ENCODE data around the gene EXOC4. TPM values are rescaled to one million over a fixed set of nuclear protein-coding genes. Genes with fewer than 3 reads are reported as not detected.

EXOC4 gene
- total RNA-seq, 1 donor from 2014 or later, result 67.7 TPM

GRCh38 chr7:133820584-133820983 lies 567.7 kb downstream of the EXOC4 start:
- Mint-ChIP-seq H3K27ac (ENCODE audit: unreplicated experiment) (peak overlapping the region; percentile 68), H3K9me3 (ENCODE audit: low read depth) (no peaks in the 10 kb centered on the region), H3K27me3 (ENCODE audit: low read depth) (no peaks in the 10 kb centered on the region), H3K36me3 (ENCODE audit: low read depth) (peaks cover 4% of the 10 kb centered on the region), H3K4me3 (ENCODE audit: unreplicated experiment) (no peak overlapping the region), H3K4me1 (ENCODE audit: low read depth) (peaks cover 10% of the 10 kb centered on the region)
- no peak for TF ChIP-seq CTCF (IDR thresholded peaks at IDR 0.05)
- DNase-seq (ENCODE audit: low spot score), result no peak

- DNase-seq (ENCODE audit: low spot score), result no peak
- Mint-ChIP-seq H3K9me3 (ENCODE audit: low read depth) (no peaks in the 10 kb centered on the region), H3K4me1 (ENCODE audit: low read depth) (peaks cover 7% of the 10 kb centered on the region), H3K36me3 (ENCODE audit: low read depth) (peaks cover 4% of the 10 kb centered on the region), H3K4me3 (ENCODE audit: unreplicated experiment) (no peak overlapping the region), H3K27ac (ENCODE audit: unreplicated experiment) (no peak overlapping the region), H3K27me3 (ENCODE audit: low read depth) (no peaks in the 10 kb centered on the region)
- no peak for TF ChIP-seq CTCF (IDR thresholded peaks at IDR 0.05)
These were observed 568.3 kb downstream of the EXOC4 start for GRCh38 chr7:133821171-133821570.

GRCh38 chr7:133822001-133822641 lies 569.2 kb downstream of the EXOC4 start:
- Mint-ChIP-seq H3K9me3 (ENCODE audit: low read depth) (no peaks in the 10 kb centered on the region), H3K4me1 (ENCODE audit: low read depth) (peaks cover 7% of the 10 kb centered on the region), H3K36me3 (ENCODE audit: low read depth) (peaks cover 4% of the 10 kb centered on the region), H3K27ac (ENCODE audit: unreplicated experiment) (no peak overlapping the region), H3K4me3 (ENCODE audit: unreplicated experiment) (no peak overlapping the region), H3K27me3 (ENCODE audit: low read depth) (no peaks in the 10 kb centered on the region)
- no peak for TF ChIP-seq CTCF (IDR thresholded peaks at IDR 0.05)
- DNase-seq (ENCODE audit: low spot score), result no peak

GRCh38 chr7:133822868-133823552 lies 570.1 kb downstream of the EXOC4 start:
- no peaks in the 10 kb centered on the region for H3K9me3 Mint-ChIP-seq (ENCODE audit: low read depth)
- peaks cover 7% of the 10 kb centered on the region for H3K4me1 Mint-ChIP-seq (ENCODE audit: low read depth)
- H3K27me3 Mint-ChIP-seq (ENCODE audit: low read depth), result no peaks in the 10 kb centered on the region
- peaks cover 4% of the 10 kb centered on the region for H3K36me3 Mint-ChIP-seq (ENCODE audit: low read depth)
- DNase-seq (ENCODE audit: low spot score), result no peak
- no peak for TF ChIP-seq CTCF (IDR thresholded peaks at IDR 0.05)
- H3K27ac Mint-ChIP-seq (ENCODE audit: unreplicated experiment), result no peak overlapping the region
- H3K4me3 Mint-ChIP-seq (ENCODE audit: unreplicated experiment), result no peak overlapping the region

- Mint-ChIP-seq H3K4me1 (ENCODE audit: low read depth) (peaks cover 7% of the 10 kb centered on the region), H3K27me3 (ENCODE audit: low read depth) (no peaks in the 10 kb centered on the region), H3K36me3 (ENCODE audit: low read depth) (peaks cover 1% of the 10 kb centered on the region), H3K9me3 (ENCODE audit: low read depth) (no peaks in the 10 kb centered on the region), H3K4me3 (ENCODE audit: unreplicated experiment) (no peak overlapping the region), H3K27ac (ENCODE audit: unreplicated experiment) (no peak overlapping the region)
- DNase-seq (ENCODE audit: low spot score), result no peak
- TF ChIP-seq CTCF (IDR thresholded peaks at IDR 0.05), result no peak
These were observed 571.3 kb downstream of the EXOC4 start for GRCh38 chr7:133824132-133824531.

All from chondrocyte (in vitro differentiated cells).